ENCODE results near the gene ETAA1. TPM values are rescaled to one million over a fixed set of nuclear protein-coding genes. Genes with fewer than 3 reads are reported as not detected.

ETAA1 gene
- total RNA-seq = 11.7 and 12.6 TPM in 2 replicates

DNA sequence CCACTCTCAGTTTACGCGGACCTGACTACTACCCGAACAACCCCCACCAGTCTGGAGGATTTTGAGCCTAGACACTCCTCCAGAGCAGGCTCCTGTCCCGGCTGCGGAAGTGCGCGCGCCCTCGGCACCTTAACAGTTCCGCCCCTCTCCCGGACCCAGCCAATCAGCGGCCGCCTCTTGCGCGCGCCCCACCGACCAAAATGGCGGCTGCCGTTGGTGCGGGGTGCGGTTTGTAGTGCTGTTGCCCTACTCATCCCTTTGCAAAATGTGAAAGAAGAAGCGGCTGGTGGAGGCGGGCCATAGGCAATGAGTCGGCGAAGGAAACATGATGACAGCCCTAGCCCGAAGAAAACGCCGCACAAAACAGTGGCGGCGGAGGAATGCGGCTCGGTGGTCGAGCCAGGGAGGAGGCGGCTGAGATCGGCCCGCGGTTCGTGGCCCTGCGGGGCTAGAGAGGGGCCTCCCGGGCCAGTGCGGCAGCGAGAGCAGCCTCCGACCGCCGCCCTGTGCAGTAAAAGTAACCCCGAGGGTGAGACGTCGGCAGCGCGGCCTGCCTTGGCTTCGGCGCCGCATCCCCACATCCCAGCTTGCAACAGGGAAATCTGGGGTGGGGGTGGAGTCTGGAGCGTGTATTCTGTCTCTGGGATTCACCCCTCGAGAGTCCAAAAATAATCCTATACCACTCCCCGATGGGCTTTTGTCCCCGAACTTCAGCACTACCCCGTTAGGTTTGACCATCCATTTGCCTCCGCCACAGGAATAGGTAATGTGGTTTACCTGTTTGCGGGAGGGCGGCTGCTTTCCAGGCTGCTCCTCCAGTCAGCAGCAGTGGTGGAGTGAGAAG lies at the start of gene ETAA1:
Gene ETAA1 (plus strand): TSS at position 191 of the 844 bp plus-strand sequence. CDS start 116 bp downstream, at position 307.
- CTCF ChIA-PET = no interaction called here
- H3K9me3 Mint-ChIP-seq = no peaks in the 10 kb centered on the region
- POLR2A ChIA-PET = interaction anchor here (0.6 to 0.7 kb wide), 2 partner anchors 160 to 384 kb away, joined by 3 to 5 read pairs; no protein-coding TSS in a partner anchor
- H3K27me3 Mint-ChIP-seq = no peaks in the 10 kb centered on the region
- H3K4me3 Mint-ChIP-seq = peak within 1 kb of the TSS; percentile 99
- H3K36me3 Mint-ChIP-seq (ENCODE audit: low read depth) = peaks cover 23% of the 10 kb centered on the region
- DNase-seq (peak; percentile 89), ATAC-seq (ENCODE audit: low read depth) (peak; percentile 99)
- no peak for TF ChIP-seq CTCF (IDR thresholded peaks at IDR 0.05)
- intact Hi-C loops (cut with micrococcal nuclease) = loop anchor here (5.0 to 10.0 kb wide), 2 partner anchors 427 to 665 kb away; partner anchors contain the start of gene C1D
- H3K27ac Mint-ChIP-seq = peak within 1 kb of the TSS; percentile 98
- peaks cover 11% of the 10 kb centered on the region for H3K4me1 Mint-ChIP-seq

DNA sequence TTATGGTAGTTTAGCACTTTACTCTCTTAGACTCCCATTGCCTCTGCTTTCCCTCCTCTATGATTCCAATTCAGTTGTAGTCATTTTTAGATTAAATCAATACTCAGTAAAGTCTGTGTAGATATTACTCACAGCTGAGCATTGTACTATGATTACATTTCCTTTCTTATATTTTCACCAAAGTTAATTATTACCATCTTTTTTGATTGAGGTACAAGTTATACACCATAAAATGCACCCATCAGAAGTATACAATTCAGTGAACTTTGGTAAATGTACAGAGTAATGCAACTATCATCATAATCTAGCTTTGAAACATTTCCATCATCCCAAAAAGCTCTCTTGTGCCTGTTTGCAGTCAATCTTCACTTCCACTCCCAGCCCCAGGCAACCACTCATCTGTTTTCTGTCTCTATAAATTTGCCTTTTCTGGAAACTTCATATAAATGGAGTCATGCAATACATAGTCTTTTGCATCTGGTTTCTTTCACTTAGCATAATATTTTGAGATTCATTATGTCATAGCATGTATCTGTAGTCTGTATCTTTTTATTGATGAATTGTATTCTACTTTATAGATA lies 30.2 kb upstream of the ETAA1 start:
- H3K4me3 Mint-ChIP-seq = no peak overlapping the region
- H3K27me3 Mint-ChIP-seq = peaks cover 8% of the 10 kb centered on the region
- H3K4me1 Mint-ChIP-seq = no peaks in the 10 kb centered on the region
- ChIA-PET CTCF (no interaction called here), POLR2A (no interaction called here)
- ATAC-seq (ENCODE audit: low read depth) (no peak), DNase-seq (no peak)
- H3K36me3 Mint-ChIP-seq (ENCODE audit: low read depth) = no peaks in the 10 kb centered on the region
- intact Hi-C loops (cut with micrococcal nuclease) = no loop called here
- H3K27ac Mint-ChIP-seq = no peak overlapping the region
- peaks cover 6% of the 10 kb centered on the region for H3K9me3 Mint-ChIP-seq
- TF ChIP-seq CTCF (IDR thresholded peaks at IDR 0.05) = no peak

GRCh38 chr2:67374481-67374880 lies 22.7 kb upstream of the ETAA1 start:
- TF ChIP-seq CTCF (IDR thresholded peaks at IDR 0.05) = no peak
- H3K27me3 Mint-ChIP-seq = peaks cover 6% of the 10 kb centered on the region
- ATAC-seq (ENCODE audit: low read depth) (no peak), DNase-seq (no peak)
- ChIA-PET POLR2A (no interaction called here), CTCF (no interaction called here)
- H3K9me3 Mint-ChIP-seq = peaks cover 3% of the 10 kb centered on the region
- H3K4me3 Mint-ChIP-seq = no peak overlapping the region
- no peaks in the 10 kb centered on the region for H3K4me1 Mint-ChIP-seq
- H3K27ac Mint-ChIP-seq = no peak overlapping the region
- intact Hi-C loops (cut with micrococcal nuclease) = no loop called here
- no peaks in the 10 kb centered on the region for H3K36me3 Mint-ChIP-seq (ENCODE audit: low read depth)

DNA sequence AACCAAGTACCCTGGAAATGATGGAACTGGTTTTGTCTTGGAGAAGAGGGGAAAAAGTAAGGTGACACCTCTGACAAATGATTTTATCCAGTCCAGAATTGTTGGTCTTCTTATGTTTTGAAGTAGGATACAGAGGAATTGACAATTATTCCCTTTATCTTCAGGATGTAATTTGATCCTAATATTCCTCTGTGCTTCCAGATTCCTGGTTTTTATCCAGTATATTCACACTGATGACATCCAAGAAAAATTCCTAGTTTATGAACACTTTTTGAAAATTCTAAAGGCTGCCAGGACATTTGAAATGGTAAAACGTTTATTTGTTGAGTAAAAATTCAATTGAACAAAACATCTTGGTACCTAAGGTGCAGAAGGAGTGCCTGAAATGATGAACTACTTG lies 22.2 kb upstream of the ETAA1 start:
- CTCF ChIA-PET = no interaction called here
- no peak for ATAC-seq (ENCODE audit: low read depth)
- intact Hi-C loops (cut with micrococcal nuclease) = no loop called here

More for the DNA sequence above, 22.2 kb upstream of the ETAA1 start:
- H3K4me1 Mint-ChIP-seq = no peaks in the 10 kb centered on the region
- H3K36me3 Mint-ChIP-seq (ENCODE audit: low read depth) = no peaks in the 10 kb centered on the region
- H3K4me3 Mint-ChIP-seq = no peak overlapping the region
- no peak for TF ChIP-seq CTCF (IDR thresholded peaks at IDR 0.05)
- peaks cover 6% of the 10 kb centered on the region for H3K27me3 Mint-ChIP-seq
- DNase-seq = no peak
- POLR2A ChIA-PET = no interaction called here
- H3K9me3 Mint-ChIP-seq = peaks cover 3% of the 10 kb centered on the region
- no peak overlapping the region for H3K27ac Mint-ChIP-seq

Measured in activated B cell treated with CpG ODN at 0.5 μM for 24 hours (primary cell).